ENCODE results near the gene UGT1A5.

UGT1A5 gene

GRCh38 chr2:233681521-233682099 lies 31.1 kb upstream of the UGT1A5 start, which contains the start of gene UGT1A7:
Gene UGT1A7, plus strand, starts transcription at chr2:233681901. Its CDS starts 37 bp downstream, at chr2:233681938.
- DNase-seq (ENCODE audit: insufficient read length) (no peak), FAIRE-seq (no peak)
- no peak for TF ChIP-seq TAF1 (IDR thresholded peaks at IDR 0.05; ENCODE audit: borderline replicate concordance, low read depth, low read length)
- no peak for TF ChIP-seq POLR2AphosphoS5 (IDR thresholded peaks at IDR 0.05; ENCODE audit: low read depth, low read length)
- no peak for TF ChIP-seq POLR2A (IDR thresholded peaks at IDR 0.05; ENCODE audit: low read depth, low read length)

GRCh38 chr2:233684640-233685039 lies 28.1 kb upstream of the UGT1A5 start:
- FAIRE-seq (no peak), DNase-seq (ENCODE audit: insufficient read length) (no peak)
- TF ChIP-seq POLR2AphosphoS5 (IDR thresholded peaks at IDR 0.05; ENCODE audit: low read depth, low read length) = no peak
- no peak for TF ChIP-seq TAF1 (IDR thresholded peaks at IDR 0.05; ENCODE audit: borderline replicate concordance, low read depth, low read length)
- TF ChIP-seq POLR2A (IDR thresholded peaks at IDR 0.05; ENCODE audit: low read depth, low read length) = no peak

GRCh38 chr2:233686928-233687327 lies 25.8 kb upstream of the UGT1A5 start:
- TF ChIP-seq POLR2A (IDR thresholded peaks at IDR 0.05; ENCODE audit: low read depth, low read length) (no peak), POLR2AphosphoS5 (IDR thresholded peaks at IDR 0.05; ENCODE audit: low read depth, low read length) (no peak), TAF1 (IDR thresholded peaks at IDR 0.05; ENCODE audit: borderline replicate concordance, low read depth, low read length) (no peak)
- DNase-seq (ENCODE audit: insufficient read length) (no peak), FAIRE-seq (no peak)

GRCh38 chr2:233688341-233688740 lies 24.4 kb upstream of the UGT1A5 start:
- TF ChIP-seq POLR2AphosphoS5 (IDR thresholded peaks at IDR 0.05; ENCODE audit: low read depth, low read length) = no peak
- TF ChIP-seq TAF1 (IDR thresholded peaks at IDR 0.05; ENCODE audit: borderline replicate concordance, low read depth, low read length) = no peak
- no peak for TF ChIP-seq POLR2A (IDR thresholded peaks at IDR 0.05; ENCODE audit: low read depth, low read length)
- DNase-seq (ENCODE audit: insufficient read length) (no peak), FAIRE-seq (no peak)

GRCh38 chr2:233689031-233689430 lies 23.7 kb upstream of the UGT1A5 start:
- DNase-seq (ENCODE audit: insufficient read length) (no peak), FAIRE-seq (no peak)
- TF ChIP-seq TAF1 (IDR thresholded peaks at IDR 0.05; ENCODE audit: borderline replicate concordance, low read depth, low read length) = no peak
- TF ChIP-seq POLR2AphosphoS5 (IDR thresholded peaks at IDR 0.05; ENCODE audit: low read depth, low read length) = no peak
- TF ChIP-seq POLR2A (IDR thresholded peaks at IDR 0.05; ENCODE audit: low read depth, low read length) = no peak

- DNase-seq (ENCODE audit: insufficient read length) (no peak), FAIRE-seq (no peak)
- no peak for TF ChIP-seq POLR2AphosphoS5 (IDR thresholded peaks at IDR 0.05; ENCODE audit: low read depth, low read length)
- no peak for TF ChIP-seq POLR2A (IDR thresholded peaks at IDR 0.05; ENCODE audit: low read depth, low read length)
- no peak for TF ChIP-seq TAF1 (IDR thresholded peaks at IDR 0.05; ENCODE audit: borderline replicate concordance, low read depth, low read length)
These were observed 23.2 kb upstream of the UGT1A5 start for GRCh38 chr2:233689501-233689900.

GRCh38 chr2:233690444-233690843 lies 22.3 kb upstream of the UGT1A5 start:
- FAIRE-seq (no peak), DNase-seq (ENCODE audit: insufficient read length) (no peak)
- TF ChIP-seq POLR2AphosphoS5 (IDR thresholded peaks at IDR 0.05; ENCODE audit: low read depth, low read length) (no peak), TAF1 (IDR thresholded peaks at IDR 0.05; ENCODE audit: borderline replicate concordance, low read depth, low read length) (no peak), POLR2A (IDR thresholded peaks at IDR 0.05; ENCODE audit: low read depth, low read length) (no peak)

GRCh38 chr2:233691443-233692433 lies 21.0 kb upstream of the UGT1A5 start:
- TF ChIP-seq TAF1 (IDR thresholded peaks at IDR 0.05; ENCODE audit: borderline replicate concordance, low read depth, low read length) (no peak), POLR2AphosphoS5 (IDR thresholded peaks at IDR 0.05; ENCODE audit: low read depth, low read length) (no peak), POLR2A (IDR thresholded peaks at IDR 0.05; ENCODE audit: low read depth, low read length) (no peak)
- no peak for FAIRE-seq
- DNase-seq (ENCODE audit: insufficient read length) = no peak

- no peak for TF ChIP-seq POLR2A (IDR thresholded peaks at IDR 0.05; ENCODE audit: low read depth, low read length)
- no peak for TF ChIP-seq TAF1 (IDR thresholded peaks at IDR 0.05; ENCODE audit: borderline replicate concordance, low read depth, low read length)
- TF ChIP-seq POLR2AphosphoS5 (IDR thresholded peaks at IDR 0.05; ENCODE audit: low read depth, low read length) = no peak
- DNase-seq (ENCODE audit: insufficient read length) (no peak), FAIRE-seq (no peak)
These were observed 20.1 kb upstream of the UGT1A5 start, which contains the start of gene UGT1A6 for GRCh38 chr2:233692648-233693047. Gene UGT1A6, plus strand, starts transcription at chr2:233692890. Its CDS starts 115 bp downstream, at chr2:233693005.

- DNase-seq (ENCODE audit: insufficient read length) = no peak
- no peak for FAIRE-seq
- TF ChIP-seq POLR2AphosphoS5 (IDR thresholded peaks at IDR 0.05; ENCODE audit: low read depth, low read length) (no peak), POLR2A (IDR thresholded peaks at IDR 0.05; ENCODE audit: low read depth, low read length) (no peak), TAF1 (IDR thresholded peaks at IDR 0.05; ENCODE audit: borderline replicate concordance, low read depth, low read length) (no peak)
These were observed 18.7 kb upstream of the UGT1A5 start for GRCh38 chr2:233693963-233694362.

GRCh38 chr2:233698740-233699139 lies 14.0 kb upstream of the UGT1A5 start:
- FAIRE-seq = no peak
- DNase-seq (ENCODE audit: insufficient read length) = no peak

More at GRCh38 chr2:233698740-233699139, 14.0 kb upstream of the UGT1A5 start:
- TF ChIP-seq POLR2AphosphoS5 (IDR thresholded peaks at IDR 0.05; ENCODE audit: low read depth, low read length) = no peak
- no peak for TF ChIP-seq TAF1 (IDR thresholded peaks at IDR 0.05; ENCODE audit: borderline replicate concordance, low read depth, low read length)
- no peak for TF ChIP-seq POLR2A (IDR thresholded peaks at IDR 0.05; ENCODE audit: low read depth, low read length)
